EL (cell line): Measurements from ENCODE around the gene PPEF1.
A peak's percentile ranks its signal among the peaks of the same experiment; 100 is the strongest.

Experiments used
- DNase-seq: peaks from one replicate; pipeline ENCODE4 v3.0.0-alpha.2; 2016

The PPEF1 gene

GRCh38 chrX:18707426-18708049, at the start of gene PPEF1:
TSS of gene PPEF1 (plus strand) at chrX:18707645. CDS start at chrX:18707781, 136 bp downstream.
- no peak for DNase-seq

- DNase-seq = no peak
These were observed 46.2 kb upstream of the PPEF1 start for GRCh38 chrX:18661273-18661672.

GRCh38 chrX:18664947-18665346, 42.5 kb upstream of the PPEF1 start:
- DNase-seq = no peak

GRCh38 chrX:18666614-18667013, 40.8 kb upstream of the PPEF1 start:
- DNase-seq = no peak

- no peak for DNase-seq
These were observed 39.2 kb upstream of the PPEF1 start for GRCh38 chrX:18668071-18668835.

- no peak for DNase-seq
These were observed 35.4 kb upstream of the PPEF1 start, which contains the start of gene RS1 for GRCh38 chrX:18672008-18672407. TSS of gene RS1 (minus strand) at chrX:18672108. CDS start at chrX:18672068, 40 bp downstream.

- no peak for DNase-seq
These were observed 33.0 kb upstream of the PPEF1 start for GRCh38 chrX:18674417-18674787.

GRCh38 chrX:18674788-18675735, 32.4 kb upstream of the PPEF1 start:
- DNase-seq = peak; percentile 64

GRCh38 chrX:18676050-18676449, 31.4 kb upstream of the PPEF1 start:
- no peak for DNase-seq

- no peak for DNase-seq
These were observed 31.0 kb upstream of the PPEF1 start for GRCh38 chrX:18676470-18676869.

GRCh38 chrX:18677161-18677869, 30.1 kb upstream of the PPEF1 start:
- no peak for DNase-seq

- no peak for DNase-seq
These were observed 25.4 kb upstream of the PPEF1 start for GRCh38 chrX:18681996-18682395.

GRCh38 chrX:18682979-18683387, 24.5 kb upstream of the PPEF1 start:
- DNase-seq = no peak

GRCh38 chrX:18687856-18688495, 19.5 kb upstream of the PPEF1 start:
- no peak for DNase-seq

GRCh38 chrX:18691431-18691830, 16.0 kb upstream of the PPEF1 start:
- DNase-seq = no peak

- DNase-seq = no peak
These were observed 14.9 kb upstream of the PPEF1 start for GRCh38 chrX:18692541-18692940.

GRCh38 chrX:18696653-18697052, 10.8 kb upstream of the PPEF1 start:
- DNase-seq = no peak

GRCh38 chrX:18698737-18699650, 8.5 kb upstream of the PPEF1 start:
- DNase-seq = no peak

- no peak for DNase-seq
These were observed 5.7 kb upstream of the PPEF1 start for GRCh38 chrX:18701621-18702361.
